H9 (cell line): ENCODE measurements around the gene MEF2A. TPM values are rescaled to one million over a fixed set of nuclear protein-coding genes. Genes with fewer than 3 reads are reported as not detected.

Source experiments
- DNase-seq: peaks from one replicate; pipeline ENCODE4 v3.0.0-alpha.2; 2017
- H2AFZ ChIP-seq: one replicate; pipeline ENCODE4 v1.6.1; 2013; ENCODE audit warnings: mild to moderate bottlenecking, low read length, control low read depth, moderate library complexity
- H2AK5ac ChIP-seq: 2 replicates; pipeline ENCODE4 v1.6.1; 2013; ENCODE audit warnings: low read length, control low read depth, mixed read lengths; ENCODE audit not compliant: insufficient read length
- H2BK120ac ChIP-seq: one replicate; pipeline ENCODE4 v1.6.1; 2013; ENCODE audit warnings: low read depth, mild to moderate bottlenecking, low read length, control low read depth, inconsistent platforms; ENCODE audit not compliant: poor library complexity, severe bottlenecking
- H2BK12ac ChIP-seq: 2 replicates; pipeline ENCODE4 v1.6.1; 2013; ENCODE audit warnings: low read length, control low read depth, mixed read lengths, low read depth; ENCODE audit not compliant: insufficient read length
- H2BK15ac ChIP-seq: 2 replicates; pipeline ENCODE4 v1.6.1; 2013; ENCODE audit warnings: low read depth, low read length, control low read depth
- H2BK20ac ChIP-seq: one replicate; pipeline ENCODE4 v1.6.1; 2013; ENCODE audit warnings: low read depth, mild to moderate bottlenecking, low read length, control low read depth, inconsistent platforms; ENCODE audit not compliant: poor library complexity, severe bottlenecking
- H2BK5ac ChIP-seq: 2 replicates; pipeline ENCODE4 v1.6.1; 2013; ENCODE audit warnings: low read length, control low read depth, mixed read lengths; ENCODE audit not compliant: insufficient read length
- H3K14ac ChIP-seq: 2 replicates; pipeline ENCODE4 v1.6.1; 2013; ENCODE audit warnings: low read length, control low read depth; ENCODE audit not compliant: insufficient read depth
- H3K18ac ChIP-seq: 2 replicates; pipeline ENCODE4 v1.6.1; 2013; ENCODE audit warnings: low read depth, mild to moderate bottlenecking, mixed read lengths, low read length, control low read depth; ENCODE audit not compliant: insufficient read length
- H3K23ac ChIP-seq: 2 replicates; pipeline ENCODE4 v1.6.1; 2013; ENCODE audit warnings: low read length, control low read depth, mixed read lengths, low read depth; ENCODE audit not compliant: insufficient read length
- H3K23me2 ChIP-seq: 2 replicates; pipeline ENCODE4 v1.6.1; 2013; ENCODE audit warnings: low read depth, mild to moderate bottlenecking, mixed read lengths, low read length, control low read depth; ENCODE audit not compliant: insufficient read length, poor library complexity, severe bottlenecking
- H3K27ac ChIP-seq: 2 replicates; pipeline ENCODE4 v1.5.1; 2013; ENCODE audit warnings: low read length, control low read depth, mixed read lengths, low read depth; ENCODE audit not compliant: insufficient read length
- H3K27me3 ChIP-seq: 2 replicates; pipeline ENCODE4 v1.6.1; 2013; ENCODE audit warnings: low read length, control low read depth, inconsistent platforms; ENCODE audit not compliant: insufficient read depth
- H3K4ac ChIP-seq: 2 replicates; pipeline ENCODE4 v1.6.1; 2013; ENCODE audit warnings: low read depth, mild to moderate bottlenecking, control low read depth, inconsistent platforms, low read length, moderate library complexity
- H3K4me1 ChIP-seq: 2 replicates; pipeline ENCODE4 v1.6.1; 2013; ENCODE audit warnings: low read length, control low read depth, inconsistent platforms; ENCODE audit not compliant: insufficient read depth
- H3K4me2 ChIP-seq: 2 replicates; pipeline ENCODE4 v1.6.1; 2013; ENCODE audit warnings: low read length, control low read depth, mixed read lengths; ENCODE audit not compliant: insufficient read length, insufficient read depth
- H3K56ac ChIP-seq: 2 replicates; pipeline ENCODE4 v1.6.1; 2013; ENCODE audit warnings: low read depth, mild to moderate bottlenecking, mixed read lengths, low read length, control low read depth; ENCODE audit not compliant: insufficient read length
- H3K79me1 ChIP-seq: 2 replicates; pipeline ENCODE4 v1.6.1; 2013; ENCODE audit warnings: low read depth, mild to moderate bottlenecking, moderate library complexity, low read length, control low read depth, inconsistent platforms; ENCODE audit not compliant: insufficient read depth, poor library complexity, severe bottlenecking
- H3K79me2 ChIP-seq: 2 replicates; pipeline ENCODE4 v1.6.1; 2013; ENCODE audit warnings: low read length, control low read depth, inconsistent platforms; ENCODE audit not compliant: insufficient read depth
- H3K9ac ChIP-seq: 2 replicates; pipeline ENCODE4 v1.6.1; 2013; ENCODE audit warnings: low read length, control low read depth, mixed read lengths; ENCODE audit not compliant: insufficient read length; ENCODE audit errors: extremely low read depth
- H3K9me3 ChIP-seq: one replicate; pipeline ENCODE4 v1.6.1; 2013; ENCODE audit warnings: low read depth, low read length, inconsistent platforms; ENCODE audit not compliant: control insufficient read depth
- H3T11ph ChIP-seq: one replicate; pipeline ENCODE4 v1.6.1; 2013; ENCODE audit warnings: mild to moderate bottlenecking, low read length, control low read depth, inconsistent platforms
- H4K20me1 ChIP-seq: one replicate; pipeline ENCODE4 v1.6.1; 2013; ENCODE audit not compliant: control insufficient read depth, insufficient read length, insufficient read depth
- H4K5ac ChIP-seq: 2 replicates; pipeline ENCODE4 v1.6.1; 2013; ENCODE audit warnings: low read depth, mild to moderate bottlenecking, mixed read lengths, low read length, control low read depth; ENCODE audit not compliant: insufficient read length
- H4K8ac ChIP-seq: replicated peaks from 2 replicates; pipeline ENCODE4 v1.6.1; 2013; ENCODE audit warnings: low read length, control low read depth, mixed read lengths, low read depth; ENCODE audit not compliant: insufficient read length
- H4K91ac ChIP-seq: 2 replicates; pipeline ENCODE4 v1.6.1; 2013; ENCODE audit warnings: low read depth, mild to moderate bottlenecking, moderate library complexity, mixed read lengths, low read length, control low read depth; ENCODE audit not compliant: insufficient read length
- H3K27ac Mint-ChIP-seq, 3 experiments: 2 replicates in 2 of 3; 3 replicates in 1 of 3; pipeline ENCODE4 v1.8.0; 2020 to 2021; ENCODE audit warnings: mixed read lengths in 3 of 3, mild to moderate bottlenecking in 1 of 3, moderate library complexity in 1 of 3
- H3K27me3 Mint-ChIP-seq: 2 replicates; pipeline ENCODE4 v1.8.0; 2021; ENCODE audit warnings: low read depth, mild to moderate bottlenecking, moderate library complexity, mixed read lengths
- H3K36me3 Mint-ChIP-seq, 3 experiments: 2 replicates in 2 of 3; 3 replicates in 1 of 3; pipeline ENCODE4 v1.8.0; 2020 to 2021; ENCODE audit warnings: low read depth in 3 of 3, mixed read lengths in 3 of 3; ENCODE audit not compliant: insufficient read depth in 1 of 3
- H3K4me1 Mint-ChIP-seq, 2 experiments: 2 replicates each; pipeline ENCODE4 v1.8.0; 2020; ENCODE audit warnings: mixed read lengths in 2 of 2
- H3K4me3 Mint-ChIP-seq, 2 experiments: 2 replicates in 1 of 2; 3 replicates in 1 of 2; pipeline ENCODE4 v1.8.0; 2020 to 2021; ENCODE audit warnings: mild to moderate bottlenecking in 2 of 2, mixed read lengths in 2 of 2, moderate library complexity in 1 of 2
- H3K9me3 Mint-ChIP-seq, 2 experiments: 2 replicates in 1 of 2; 3 replicates in 1 of 2; pipeline ENCODE4 v1.8.0; 2020; ENCODE audit warnings: mild to moderate bottlenecking in 2 of 2, mixed read lengths in 2 of 2, moderate library complexity in 1 of 2
- WGBS: extraction: QIAGEN DNeasy Blood & Tissue Kit; methylation state at CpG from one replicate; pipeline ENCODE4 v1.1.7; 2013; ENCODE audit warnings: missing lambda C conversion rate, low lambda C conversion rate, mixed read lengths; ENCODE audit not compliant: insufficient read length; ENCODE audit errors: extremely low coverage; 5-methylcytosine and 5-hydroxymethylcytosine counted together
- total RNA-seq: library from RNA; stranded (reverse); gene quantifications from 2 replicates; pipeline ENCODE4 v1.2.1, GENCODE V29; 2021
- TF ChIP-seq, protein P1 (sequence below): fragments of 200-600 bp; sonication (generic); conservative IDR thresholded peaks from 3 replicates; pipeline ENCODE4 v1.8.0; 2021; ENCODE audit warnings: antibody characterized with exemption, mild to moderate bottlenecking

Gene MEF2A
- total RNA-seq, 1 experiment from 2014 or later, result 20.7 TPM

DNA sequence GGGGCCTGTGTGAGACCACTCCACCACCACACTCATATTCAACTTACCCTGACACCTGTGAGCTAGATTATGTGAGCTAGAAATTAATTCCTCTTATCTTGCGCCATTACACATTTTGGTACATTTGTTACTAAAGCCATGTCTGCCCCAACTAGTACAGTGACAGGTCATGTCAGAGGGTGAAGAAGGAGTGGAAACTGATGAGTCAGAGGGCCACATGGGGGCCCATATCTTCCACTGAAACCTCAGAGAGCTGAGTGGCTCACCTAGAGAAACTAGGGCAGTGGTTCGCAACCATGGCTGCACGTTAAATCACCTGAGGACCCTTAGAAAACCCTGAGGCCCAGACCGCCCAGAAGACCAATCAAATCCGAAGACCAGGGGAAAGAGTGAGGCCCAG, 15.7 kb upstream of the MEF2A start:
- peaks cover 0 to 4% of the 10 kb centered on the region in 2 experiments; a peak in 2 of 4 replicates for H3K4me1 Mint-ChIP-seq
- H2AFZ ChIP-seq, result no peak overlapping the region
- no peak overlapping the region for H4K5ac ChIP-seq
- DNase-seq, result no peak
- no peak overlapping the region for H3T11ph ChIP-seq
- H3K9me3 Mint-ChIP-seq, result no peaks in the 10 kb centered on the region
- H3K27me3 ChIP-seq, result no peaks in the 10 kb centered on the region
- H3K18ac ChIP-seq, result no peak overlapping the region
- H3K27me3 Mint-ChIP-seq, result peaks cover 5% of the 10 kb centered on the region; the same call in 1 of the 2 replicates
- no peaks in the 10 kb centered on the region for H4K20me1 ChIP-seq
- no peak overlapping the region for H3K56ac ChIP-seq
- no peak overlapping the region for H4K8ac ChIP-seq
- H3K36me3 Mint-ChIP-seq, result no peaks in the 10 kb centered on the region
- H2BK12ac ChIP-seq, result no peak overlapping the region
- H2AK5ac ChIP-seq, result no peak overlapping the region
- H2BK5ac ChIP-seq, result no peak overlapping the region
- no peaks in the 10 kb centered on the region for H3K4me1 ChIP-seq
- no peak overlapping the region for H3K4me2 ChIP-seq
- no peak overlapping the region for H3K9ac ChIP-seq
- no peak overlapping the region for H3K27ac ChIP-seq
- TF ChIP-seq, protein P1, sequence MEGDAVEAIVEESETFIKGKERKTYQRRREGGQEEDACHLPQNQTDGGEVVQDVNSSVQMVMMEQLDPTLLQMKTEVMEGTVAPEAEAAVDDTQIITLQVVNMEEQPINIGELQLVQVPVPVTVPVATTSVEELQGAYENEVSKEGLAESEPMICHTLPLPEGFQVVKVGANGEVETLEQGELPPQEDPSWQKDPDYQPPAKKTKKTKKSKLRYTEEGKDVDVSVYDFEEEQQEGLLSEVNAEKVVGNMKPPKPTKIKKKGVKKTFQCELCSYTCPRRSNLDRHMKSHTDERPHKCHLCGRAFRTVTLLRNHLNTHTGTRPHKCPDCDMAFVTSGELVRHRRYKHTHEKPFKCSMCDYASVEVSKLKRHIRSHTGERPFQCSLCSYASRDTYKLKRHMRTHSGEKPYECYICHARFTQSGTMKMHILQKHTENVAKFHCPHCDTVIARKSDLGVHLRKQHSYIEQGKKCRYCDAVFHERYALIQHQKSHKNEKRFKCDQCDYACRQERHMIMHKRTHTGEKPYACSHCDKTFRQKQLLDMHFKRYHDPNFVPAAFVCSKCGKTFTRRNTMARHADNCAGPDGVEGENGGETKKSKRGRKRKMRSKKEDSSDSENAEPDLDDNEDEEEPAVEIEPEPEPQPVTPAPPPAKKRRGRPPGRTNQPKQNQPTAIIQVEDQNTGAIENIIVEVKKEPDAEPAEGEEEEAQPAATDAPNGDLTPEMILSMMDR, result no peak
- H3K4ac ChIP-seq, result no peak overlapping the region
- no peaks in the 10 kb centered on the region for H3K9me3 ChIP-seq
- H3K14ac ChIP-seq, result no peak overlapping the region
- no peaks in the 10 kb centered on the region for H3K79me2 ChIP-seq
- H2BK20ac ChIP-seq, result no peak overlapping the region
- no peaks in the 10 kb centered on the region for H3K79me1 ChIP-seq
- no peak overlapping the region for H2BK120ac ChIP-seq
- H3K27ac Mint-ChIP-seq, result no peak overlapping the region
- H4K91ac ChIP-seq, result no peak overlapping the region
- H3K23me2 ChIP-seq, result no peaks in the 10 kb centered on the region
- no CpG with 5 or more reads among the region's 5 CpGs for WGBS
- H3K4me3 Mint-ChIP-seq, result no peak overlapping the region
- H2BK15ac ChIP-seq, result no peak overlapping the region
- no peak overlapping the region for H3K23ac ChIP-seq
